ENCODE measurements around the gene SPTAN1. TPM values are rescaled to one million over a fixed set of nuclear protein-coding genes. Genes with fewer than 3 reads are reported as not detected.
"Not testable (repeated sequence)": the region's sequence is repeated elsewhere in the genome, so short reads cannot be mapped to it uniquely, and the experiment has no call there.

The SPTAN1 gene
- polyA plus RNA-seq (2011; rRNA removed): 122 and 144 TPM in 2 replicates
- 69.1 and 77.6 TPM in 2 replicates for polyA plus RNA-seq (2012; cell fraction: cytosol; rRNA removed)
- polyA plus RNA-seq (2012; cell fraction: nucleus; rRNA removed): 1,381 and 1,390 TPM in 2 replicates
- polyA plus RNA-seq (2017; fragmentation: RNase III; extraction: RNeasy Plus Mini Kit Qiagen cat#74134 plus additional on column Dnase treatment): 104 to 128 TPM (median 107 TPM) in 3 replicates
- polyA minus RNA-seq (2011; rRNA and poly(A)+ RNA removed): 412 and 415 TPM in 2 replicates

- Histone ChIP-seq H3K4me2 (peak within 1 kb of the TSS; percentile 91), H3K27ac (peak within 1 kb of the TSS; percentile 88 to 95), H3K9me3 (no peaks in the 10 kb centered on the region), H3K4me3 (peak within 1 kb of the TSS; percentile 75), H3K4me1 (peaks cover 48% of the 10 kb centered on the region)
- FAIRE-seq: no peak
- ChIA-PET POLR2A (interaction anchor here (0.5 to 2.3 kb wide), 24 partner anchors 8 to 484 kb away, joined by 3 to 12 read pairs (median 3); partner anchors contain the start of genes GLE1 and URM1), CTCF (interaction anchor here (1.0 to 2.3 kb wide), 8 partner anchors 9 to 113 kb away, joined by 3 to 8 read pairs (median 4); no protein-coding TSS in a partner anchor)
- DNase-seq (ENCODE audit: low read depth in 1 of 2, low spot score in 1 of 2): peak; percentile 87
- TF ChIP-seq ESRRA (IDR thresholded peaks at IDR 0.05; ENCODE audit: borderline replicate concordance, low read length) (0 out of 2 replicates have a peak, but pooled peaks have one; percentile 7), FOXS1 (CRISPR knock-in tag; IDR thresholded peaks at IDR 0.05) (0 out of 2 replicates have a peak, but pooled peaks have one; percentile 54), SMC3 (IDR thresholded peaks at IDR 0.05) (no peak), RARB (CRISPR knock-in tag; IDR thresholded peaks at IDR 0.05) (no peak), ELK1 (IDR thresholded peaks at IDR 0.05; ENCODE audit: low read depth, low read length) (no peak), PHF8 (IDR thresholded peaks at IDR 0.05; ENCODE audit: borderline replicate concordance, low read depth) (peak; percentile 99), MAX (IDR thresholded peaks at IDR 0.05) (peak; percentile 61), FOSL2 (IDR thresholded peaks at IDR 0.05) (no peak), FOSL2 (CRISPR knock-in tag; IDR thresholded peaks at IDR 0.05) (no peak), TFCP2L1 (CRISPR knock-in tag; IDR thresholded peaks at IDR 0.05) (peak; percentile 75; the same call in 1 of the 2 replicates), MAZ (IDR thresholded peaks at IDR 0.05; ENCODE audit: borderline replicate concordance, low read depth, low read length) (0 out of 2 replicates have a peak, but pooled peaks have one; percentile 10), EHF (CRISPR knock-in tag; IDR thresholded peaks at IDR 0.05) (peak; percentile 36; the same call in 1 of the 2 replicates), HOXB5 (CRISPR knock-in tag; IDR thresholded peaks at IDR 0.05) (peak; percentile 69; the same call in 1 of the 2 replicates), POLR2A (IDR thresholded peaks at IDR 0.05; ENCODE audit: low read length) (peak; percentile 98), POLR2AphosphoS2 (conservative IDR thresholded peaks at IDR 0.05; ENCODE audit: low read length) (no peak), JUN (IDR thresholded peaks at IDR 0.05) (peak; percentile 95 to 97), ATOH8 (CRISPR knock-in tag; IDR thresholded peaks at IDR 0.05; ENCODE audit: low read depth) (peak; percentile 34; the same call in 1 of the 2 replicates), TP53 (CRISPR knock-in tag; IDR thresholded peaks at IDR 0.05) (peak; percentile 87), HOXB13 (CRISPR knock-in tag; IDR thresholded peaks at IDR 0.05; ENCODE audit: low read depth) (peak; percentile 68), BCL3 (IDR thresholded peaks at IDR 0.05) (peak; percentile 99), PBX3 (IDR thresholded peaks at IDR 0.05) (0 out of 2 replicates have a peak, but pooled peaks have one; percentile 21)
- ATAC-seq: peak; percentile 76 to 85
- 0% methylated on average over 8 of the region's 81 CpGs for WGBS (ENCODE audit: missing lambda C conversion rate)
Observed at GRCh38 chr9:128552153-128552743, at the start of gene SPTAN1. Gene SPTAN1 (plus strand): TSS chr9:128552587. CDS start chr9:128566741, 14,154 bp downstream.

- Histone ChIP-seq H3K4me2 (peak overlapping the region; percentile 89; the same call in 2 of the 3 replicates), H3K27ac (peak overlapping the region in 1 of 2 experiments; percentile 84; a peak in 3 of 6 replicates), H3K4me1 (peaks cover 17% of the 10 kb centered on the region; the same call in 2 of the 3 replicates)
- DNase-seq (ENCODE audit: low read depth in 1 of 2, low spot score in 1 of 2); H3K4me3 ChIP-seq; POLR2A ChIA-PET; FAIRE-seq; CTCF ChIA-PET; ATAC-seq; H3K9me3 ChIP-seq: not testable (repeated sequence)
- 89% methylated on average over 14 of the region's 14 CpGs for WGBS (ENCODE audit: missing lambda C conversion rate)
Observed at GRCh38 chr9:128503415-128503825, 49.0 kb upstream of the SPTAN1 start.

Measured in A549 (cell line).